ENCODE data around the gene SPIRE2. TPM values are rescaled to one million over a fixed set of nuclear protein-coding genes. Genes with fewer than 3 reads are reported as not detected.

The SPIRE2 gene
- total RNA-seq, 4 donors from 2014 or later = 7.0 to 10.9 (median 9.5) TPM

DNA sequence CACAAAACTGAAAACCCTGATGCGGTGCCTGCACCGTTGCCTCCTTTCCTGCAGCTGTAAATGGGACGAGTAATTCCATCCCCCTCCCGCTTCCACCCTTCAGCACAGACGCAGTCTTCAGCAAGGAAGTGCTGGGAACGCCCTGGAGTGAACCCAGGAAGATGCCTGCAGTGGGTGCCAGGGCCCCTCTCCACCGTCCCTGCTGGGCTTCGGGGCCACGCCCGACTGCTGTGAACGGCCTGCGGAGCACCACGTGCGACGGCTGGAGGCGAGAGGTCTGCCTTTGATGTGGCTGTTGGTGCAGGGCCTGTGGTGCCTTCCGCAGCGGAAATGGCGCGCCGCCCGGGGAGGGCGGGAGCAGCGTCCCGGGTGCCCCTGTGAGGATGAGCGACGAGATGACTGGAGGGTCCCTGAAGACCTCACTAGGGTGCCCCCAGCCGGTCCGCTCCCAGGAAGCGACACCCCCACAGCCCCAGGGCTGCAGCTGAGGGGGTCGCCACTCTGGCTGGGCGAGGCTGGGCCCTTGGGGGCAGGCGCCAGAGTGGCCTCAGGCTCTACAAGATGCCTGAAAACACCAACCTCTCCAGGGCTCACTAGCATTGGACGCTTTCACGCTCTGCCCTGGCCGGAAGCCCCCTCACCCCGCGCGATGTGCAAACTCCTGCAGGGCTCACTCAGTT, 89.6 kb downstream of the SPIRE2 start:
- WGBS, 2 donors = 0 to 1% methylated on average over 9 of the region's 39 CpGs
- Histone ChIP-seq H3K36me3 (peaks cover 0 to under 1% of the 10 kb centered on the region in 2 donors), H3K4me1 (peaks cover 17 to 44% of the 10 kb centered on the region in 2 donors), H3K27ac (peak overlapping the region in 1 of 3 donors; percentile 24), H3K9me3 (no peaks in the 10 kb centered on the region), H3K27me3 (no peaks in the 10 kb centered on the region), H3K4me3 (replicated peaks in 1 of 3) (peak overlapping the region in 1 of 3 donors; percentile 12)
- TF ChIP-seq POLR2A (IDR thresholded peaks at IDR 0.05) = no peak
- TF ChIP-seq, protein P1, sequence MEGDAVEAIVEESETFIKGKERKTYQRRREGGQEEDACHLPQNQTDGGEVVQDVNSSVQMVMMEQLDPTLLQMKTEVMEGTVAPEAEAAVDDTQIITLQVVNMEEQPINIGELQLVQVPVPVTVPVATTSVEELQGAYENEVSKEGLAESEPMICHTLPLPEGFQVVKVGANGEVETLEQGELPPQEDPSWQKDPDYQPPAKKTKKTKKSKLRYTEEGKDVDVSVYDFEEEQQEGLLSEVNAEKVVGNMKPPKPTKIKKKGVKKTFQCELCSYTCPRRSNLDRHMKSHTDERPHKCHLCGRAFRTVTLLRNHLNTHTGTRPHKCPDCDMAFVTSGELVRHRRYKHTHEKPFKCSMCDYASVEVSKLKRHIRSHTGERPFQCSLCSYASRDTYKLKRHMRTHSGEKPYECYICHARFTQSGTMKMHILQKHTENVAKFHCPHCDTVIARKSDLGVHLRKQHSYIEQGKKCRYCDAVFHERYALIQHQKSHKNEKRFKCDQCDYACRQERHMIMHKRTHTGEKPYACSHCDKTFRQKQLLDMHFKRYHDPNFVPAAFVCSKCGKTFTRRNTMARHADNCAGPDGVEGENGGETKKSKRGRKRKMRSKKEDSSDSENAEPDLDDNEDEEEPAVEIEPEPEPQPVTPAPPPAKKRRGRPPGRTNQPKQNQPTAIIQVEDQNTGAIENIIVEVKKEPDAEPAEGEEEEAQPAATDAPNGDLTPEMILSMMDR (IDR thresholded peaks at IDR 0.05) = no peak
- intact Hi-C loops (cut with DNase I) = no loop called here
- DNase-seq = peak; percentile 61 to 70

DNA sequence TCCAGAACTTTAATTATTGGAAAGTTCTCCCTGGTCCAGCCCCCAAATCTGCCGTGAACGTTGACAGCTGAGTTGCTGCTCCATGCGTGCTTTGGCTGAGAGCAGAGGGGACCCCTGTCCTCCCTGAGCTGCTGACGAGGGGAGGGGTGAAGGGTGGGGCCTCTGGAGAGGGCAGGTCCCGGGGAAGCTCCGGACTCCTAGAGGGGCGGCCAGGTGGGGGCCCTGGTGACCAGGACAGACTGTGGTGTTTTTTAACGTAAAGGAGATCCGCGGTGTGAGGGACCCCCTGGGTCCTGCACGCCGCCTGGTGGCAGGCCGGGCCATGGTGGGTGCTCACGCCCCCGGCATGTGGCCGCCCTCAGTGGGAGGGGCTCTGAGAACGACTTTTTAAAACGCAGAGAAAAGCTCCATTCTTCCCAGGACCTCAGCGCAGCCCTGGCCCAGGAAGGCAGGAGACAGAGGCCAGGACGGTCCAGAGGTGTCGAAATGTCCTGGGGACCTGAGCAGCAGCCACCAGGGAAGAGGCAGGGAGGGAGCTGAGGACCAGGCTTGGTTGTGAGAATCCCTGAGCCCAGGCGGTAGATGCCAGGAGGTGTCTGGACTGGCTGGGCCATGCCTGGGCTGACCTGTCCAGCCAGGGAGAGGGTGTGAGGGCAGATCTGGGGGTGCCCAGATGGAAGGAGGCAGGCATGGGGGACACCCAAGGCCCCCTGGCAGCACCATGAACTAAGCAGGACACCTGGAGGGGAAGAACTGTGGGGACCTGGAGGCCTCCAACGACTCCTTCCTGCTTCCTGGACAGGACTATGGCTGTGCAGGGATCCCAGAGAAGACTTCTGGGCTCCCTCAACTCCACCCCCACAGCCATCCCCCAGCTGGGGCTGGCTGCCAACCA, 90.4 kb downstream of the SPIRE2 start, which contains the start of gene MC1R:
Gene MC1R, plus strand, starts transcription at position 410 of the 895 bp plus-strand sequence. Its CDS starts 397 bp downstream, at position 807.
- TF ChIP-seq, protein P1 (IDR thresholded peaks at IDR 0.05) = peak in 2 of 6 experiments; percentile 13 to 28
- TF ChIP-seq POLR2A (IDR thresholded peaks at IDR 0.05) = no peak
- Histone ChIP-seq H3K4me1 (peaks cover 17 to 49% of the 10 kb centered on the region in 2 donors), H3K9me3 (no peaks in the 10 kb centered on the region), H3K36me3 (no peaks in the 10 kb centered on the region), H3K4me3 (replicated peaks in 1 of 3) (peak within 1 kb of the TSS in 1 of 3 donors; percentile 12), H3K27ac (peak within 1 kb of the TSS in 1 of 3 donors; percentile 24), H3K27me3 (peaks cover 4% of the 10 kb centered on the region)
- WGBS, 2 donors = 6 to 10% methylated on average over 11 to 16 of the region's 23 CpGs
- no peak for DNase-seq
- intact Hi-C loops (cut with DNase I) = no loop called here

- Histone ChIP-seq H3K27ac (no peak overlapping the region), H3K27me3 (peaks cover 10% of the 10 kb centered on the region), H3K36me3 (no peaks in the 10 kb centered on the region), H3K4me3 (replicated peaks in 1 of 3) (no peak overlapping the region), H3K4me1 (peaks cover 17 to 53% of the 10 kb centered on the region in 2 donors), H3K9me3 (no peaks in the 10 kb centered on the region)
- DNase-seq = no peak
- intact Hi-C loops (cut with DNase I) = no loop called here
- WGBS, 2 donors = 91 to 93% methylated on average over 50 to 52 of the region's 52 CpGs
- no peak for TF ChIP-seq POLR2A (IDR thresholded peaks at IDR 0.05)
- TF ChIP-seq, protein P1 (IDR thresholded peaks at IDR 0.05) = no peak
These were observed 91.5 kb downstream of the SPIRE2 start for GRCh38 chr16:89919535-89920406.

- WGBS, 2 donors = 42 to 43% methylated on average over 6 of the region's 6 CpGs
- peaks cover 17 to 58% of the 10 kb centered on the region in 2 donors for H3K4me1 ChIP-seq
- H3K36me3 ChIP-seq = no peaks in the 10 kb centered on the region
- no peak for DNase-seq
- peaks cover 10% of the 10 kb centered on the region for H3K27me3 ChIP-seq
- H3K27ac ChIP-seq = no peak overlapping the region
- no peak overlapping the region for H3K4me3 ChIP-seq (replicated peaks in 1 of 3)
- intact Hi-C loops (cut with DNase I) = no loop called here
- no peak for TF ChIP-seq POLR2A (IDR thresholded peaks at IDR 0.05)
- TF ChIP-seq, protein P1 (IDR thresholded peaks at IDR 0.05) = no peak
- no peaks in the 10 kb centered on the region for H3K9me3 ChIP-seq
These were observed 92.4 kb downstream of the SPIRE2 start for GRCh38 chr16:89920723-89921122.

Other genes with a start within 250 kb of the SPIRE2 start
- 1 to 10 TPM in 2 of 4 donors, under 1 TPM in 2; 0.29 to 5.0 (median 1.3) TPM for gene DPEP1, start 214.8 kb upstream of the SPIRE2 start, total RNA-seq
- 10 to 100 TPM; 66.8 to 95.1 (median 76.0) TPM for gene CHMP1A, start 170.8 kb upstream of the SPIRE2 start, total RNA-seq
- 1 to 10 TPM; 6.0 to 8.9 (median 7.5) TPM for gene SPATA33, start 170.6 kb upstream of the SPIRE2 start, total RNA-seq
- gene CDK10, start 141.8 kb upstream of the SPIRE2 start, total RNA-seq = 100 to 1,000 TPM in 1 of 4 donors, 10 to 100 TPM in 3; 88.7 to 109 (median 91.3) TPM
- gene SPATA2L, start 126.8 kb upstream of the SPIRE2 start, total RNA-seq = 10 to 100 TPM; 22.4 to 31.9 (median 27.7) TPM
- gene VPS9D1, start 107.6 kb upstream of the SPIRE2 start, total RNA-seq = 10 to 100 TPM in 1 of 4 donors, 1 to 10 TPM in 3; 3.1 to 15.6 (median 9.0) TPM
- gene ZNF276, start 106.9 kb upstream of the SPIRE2 start, total RNA-seq = 10 to 100 TPM; 21.2 to 38.9 (median 24.9) TPM
- 10 to 100 TPM in 1 of 4 donors, 1 to 10 TPM in 3; 2.3 to 10.3 (median 3.6) TPM for gene FANCA, start 11.8 kb upstream of the SPIRE2 start, total RNA-seq
- gene TCF25, start 45.1 kb downstream of the SPIRE2 start, total RNA-seq = 100 to 1,000 TPM; 144 to 266 (median 201) TPM
- 10 to 100 TPM in 2 of 4 donors, 1 to 10 TPM in 2; 7.7 to 16.2 (median 11.4) TPM for gene MC1R, start 90.4 kb downstream of the SPIRE2 start, total RNA-seq
- gene TUBB3, start 94.9 kb downstream of the SPIRE2 start, total RNA-seq = 1 to 10 TPM in 1 of 4 donors, under 1 TPM in 3; 0.33 to 2.4 (median 0.68) TPM
- 10 to 100 TPM; 45.0 to 80.9 (median 72.1) TPM for gene DEF8, start 120.3 kb downstream of the SPIRE2 start, total RNA-seq
- 10 to 100 TPM in 2 of 4 donors, 1 to 10 TPM in 2; 7.4 to 12.8 (median 10.3) TPM for gene DBNDD1, start 191.0 kb downstream of the SPIRE2 start, total RNA-seq
- gene PRDM7, start 248.9 kb downstream of the SPIRE2 start, total RNA-seq = not detected